ENCODE measurements around the gene MMD. TPM values are rescaled to one million over a fixed set of nuclear protein-coding genes. Genes with fewer than 3 reads are reported as not detected.

The MMD gene
- total and polyA plus RNA-seq, 9 of the 15 experiments (the other 6 are each of a cell fraction or from before 2014, with no cell fraction given) = 3.1 to 18.9 (median 10.7) TPM

- TF ChIP-seq SMAD4 (CRISPR knock-in tag; conservative IDR thresholded peaks at IDR 0.05) = 0 out of 2 replicates have a peak, but pooled peaks have one; percentile 27
- no peak for TF ChIP-seq TSHZ1 (CRISPR knock-in tag; IDR thresholded peaks at IDR 0.05)
- no peak for TF ChIP-seq RUNX1 (IDR thresholded peaks at IDR 0.05; ENCODE audit: low read depth)
These were observed 72.8 kb downstream of the MMD start (continued) for GRCh38 chr17:55348749-55349354.

- peaks cover 18 to 33% of the 10 kb centered on the region in 2 experiments for H3K4me1 ChIP-seq (replicated peaks in 1 of 2; ENCODE audit: control insufficient read depth in 2 of 2, insufficient read depth in 2 of 2, low read length in 2 of 2)
- H3K9ac ChIP-seq (ENCODE audit: insufficient read depth in 1 of 2, low read depth in 2 of 2, low read length in 2 of 2) = no peak overlapping the region
- WGBS (ENCODE audit: insufficient coverage, low coverage, missing lambda C conversion rate) = 83% methylated on average over 2 of the region's 2 CpGs
- H3K79me2 ChIP-seq (ENCODE audit: control insufficient read depth, insufficient read depth, low read length) = no peaks in the 10 kb centered on the region
- CTCF ChIA-PET (ENCODE audit: low intra/inter-chr PET ratio) = interaction anchor here (1.3 kb wide), 1 partner anchor 166 kb away, joined by 3 read pairs; no protein-coding TSS in a partner anchor
- intact Hi-C loops (cut with micrococcal nuclease) (loop anchor here (10.0 kb wide), 1 partner anchor 113 kb away; no protein-coding TSS in a partner anchor), in situ Hi-C loops (cut with MboI) (no loop called here)
- DNase-seq (ENCODE audit: extremely low read depth in 1 of 4, low spot score in 3 of 4) = no peak
- H3K27ac ChIP-seq (ENCODE audit: extremely low read depth, low read depth, low read length) = no peak overlapping the region
- no peaks in the 10 kb centered on the region for H4K20me1 ChIP-seq (replicated peaks; ENCODE audit: control insufficient read depth, insufficient read depth, low read length)
- TF ChIP-seq ZNF655 (CRISPR knock-in tag; IDR thresholded peaks at IDR 0.05) (no peak), CREB3 (tag; conservative IDR thresholded peaks at IDR 0.05; ENCODE audit: low read depth) (0 out of 2 replicates have a peak, but pooled peaks have one; percentile 44)
- H2AFZ ChIP-seq (ENCODE audit: low read depth, low read length) = peak overlapping the region; percentile 46
- no peaks in the 10 kb centered on the region for H3K36me3 ChIP-seq (ENCODE audit: control insufficient read depth, insufficient read depth, low read length)
- no peak overlapping the region for H3K4me3 ChIP-seq
- H3K9me3 ChIP-seq (replicated peaks; ENCODE audit: control insufficient read depth, insufficient read depth, low read depth, low read length) = 0 out of 2 replicates have a peak, but pooled peaks cover 2% of the 10 kb centered on the region
- POLR2A ChIA-PET = interaction anchor here (0.6 to 1.4 kb wide), 4 partner anchors 9 to 387 kb away, joined by 3 to 5 read pairs (median 3); no protein-coding TSS in a partner anchor
- no peak overlapping the region for H3K4me2 ChIP-seq (ENCODE audit: insufficient read depth, low read length)
- ATAC-seq = no peak
- BruUV-seq (replicated peaks) = no TSS peak
- H3K9me1 ChIP-seq (ENCODE audit: control insufficient read depth, insufficient read depth, low read length) = no peaks in the 10 kb centered on the region
- H3K27me3 ChIP-seq (ENCODE audit: control insufficient read depth in 2 of 2, insufficient read depth in 2 of 2, low read length in 2 of 2) = no peaks in the 10 kb centered on the region
- no peak for FAIRE-seq
These were observed 74.3 kb downstream of the MMD start for GRCh38 chr17:55347341-55347740.

All from K562 (cell line).